GM12878 (cell line): ENCODE results near the gene SLC29A1. TPM values are rescaled to one million over a fixed set of nuclear protein-coding genes. Genes with fewer than 3 reads are reported as not detected.

Experiments used
- ATAC-seq: fragments of 200-7000 bp; cut with Tn5 transposase; 3 replicates; pipeline ENCODE4 v1.9.1; 2020; ENCODE audit warnings: mild to moderate bottlenecking, moderate library complexity
- BruUV-seq: library from RNA; stranded (reverse); fragments of 400-500 nt; replicated peaks from 2 replicates; lab custom pipeline; 2021; lab: Mats Ljungman, UMichigan
- CTCF ChIA-PET: fragments of 300-600 bp; sonication (Branson Sonifier 250); formaldehyde crosslinking; extraction: SDS; loops from one replicate; lab custom pipeline; 2021; ENCODE audit warnings: inconsistent platforms; lab: Yijun Ruan, JAX
- POLR2A ChIA-PET: fragments of 350-600 bp; formaldehyde crosslinking; extraction: SDS; loops from one replicate; lab custom pipeline; 2021; ENCODE audit warnings: inconsistent platforms; lab: Charles Lee
- RAD21 ChIA-PET: fragments of 300-600 bp; sonication (Branson Sonifier 250); formaldehyde crosslinking; loops from one replicate; lab custom pipeline; 2023; ENCODE audit warnings: antibody characterized with exemption; ENCODE audit not compliant: unreplicated experiment; lab: Charles Lee
- SMC1A ChIA-PET: fragments of 300-600 bp; sonication (Branson Sonifier 250); formaldehyde crosslinking; loops from one replicate; lab custom pipeline; 2023; ENCODE audit not compliant: unreplicated experiment, uncharacterized antibody; lab: Charles Lee
- DNase-seq: peaks from one replicate; pipeline ENCODE4 v3.0.0-alpha.2; 2011; ENCODE audit warnings: low read depth, low spot score
- FAIRE-seq: peaks from 3 replicates; lab custom pipeline; 2011; peaks lifted over from hg19 to GRCh38; lab: Jason Lieb, UNC
- H2AFZ ChIP-seq: 2 replicates; pipeline ENCODE4 v1.6.0; 2011; ENCODE audit warnings: low read depth, low read length, control low read depth; ENCODE audit not compliant: control insufficient read depth
- H3K27ac ChIP-seq: 2 replicates; pipeline ENCODE4 v1.5.1; 2011; ENCODE audit warnings: control low read depth; ENCODE audit not compliant: control insufficient read depth, insufficient read depth
- H3K27me3 ChIP-seq, 2 experiments: replicated peaks in 1 of 2; 2 replicates each; pipeline versions ENCODE4 v1.6.0 to v1.6.1; 2011; ENCODE audit warnings: low read length in 1 of 2; ENCODE audit not compliant: control insufficient read depth in 2 of 2, insufficient read depth in 2 of 2
- H3K36me3 ChIP-seq, 2 experiments: 2 replicates each; pipeline ENCODE4 v1.5.1; 2011; ENCODE audit warnings: low read length in 1 of 2; ENCODE audit not compliant: control insufficient read depth in 2 of 2, insufficient read depth in 2 of 2
- H3K4me1 ChIP-seq: 2 replicates; pipeline ENCODE4 v1.6.1; 2011; ENCODE audit warnings: mild to moderate bottlenecking, low read length, moderate library complexity, mixed read lengths; ENCODE audit not compliant: control insufficient read depth, insufficient read depth
- H3K4me2 ChIP-seq: 2 replicates; pipeline ENCODE4 v1.6.0; 2011; ENCODE audit warnings: control low read depth; ENCODE audit not compliant: control insufficient read depth, insufficient read depth
- H3K4me3 ChIP-seq: fragments of 200-600 bp; sonication (generic); 2 replicates; pipeline ENCODE4 v1.5.1; 2016
- H3K79me2 ChIP-seq: 2 replicates; pipeline ENCODE4 v1.6.0; 2011; ENCODE audit warnings: low read length; ENCODE audit not compliant: control insufficient read depth, insufficient read depth
- H3K9ac ChIP-seq: 2 replicates; pipeline ENCODE4 v1.8.0; 2011; ENCODE audit warnings: low read length, control low read depth, mixed read lengths; ENCODE audit not compliant: control insufficient read depth, insufficient read depth
- H3K9me3 ChIP-seq: replicated peaks from 3 replicates; pipeline ENCODE4 v1.5.1; 2011; ENCODE audit warnings: mild to moderate bottlenecking, low read length; ENCODE audit not compliant: control insufficient read depth, insufficient read depth
- H4K20me1 ChIP-seq: 2 replicates; pipeline ENCODE4 v1.6.0; 2011; ENCODE audit not compliant: control insufficient read depth, insufficient read depth
- ATF7 ChIP-seq: fragments of 450-650 bp; IDR thresholded peaks from 2 replicates; pipeline ENCODE4 v1.6.1; 2016; ENCODE audit warnings: low read depth, mild to moderate bottlenecking
- WGBS: methylation state at CpG from one replicate; pipeline ENCODE4 v1.1.6; 2016; ENCODE audit warnings: low lambda C conversion rate; ENCODE audit not compliant: insufficient replicate concordance, insufficient coverage; ENCODE audit errors: missing lambda C conversion rate; 5-methylcytosine and 5-hydroxymethylcytosine counted together
- in situ Hi-C: fragments of 300-500 bp; cut with MboI; formaldehyde crosslinking; loops from 9 replicates; pipeline ENCODE4 v1.14.3; 2018; ENCODE audit warnings: mixed read lengths
- intact Hi-C: fragments of 100-400 bp; cut with micrococcal nuclease; formaldehyde crosslinking; loops from one replicate; pipeline ENCODE4 v1.14.2; 2022; ENCODE audit not compliant: unreplicated experiment
- polyA plus RNA-seq, 11 experiments: library from polyadenylated mRNA; depleted of rRNA in 4 of 11; unstranded in 6 of 11; stranded (reverse) in 5 of 11; fragments of >200 nt; fragmentation: Nextera tagmentation in 4 of 11; fragmentation: Illumina TruSeq in 1 of 11; extraction: Ambion mirVana in 4 of 11; extraction: Trizol in 1 of 11; gene quantifications; 1 replicate in 1 of 11; 2 replicates in 10 of 11; pipeline versions ENCODE4 v1.2.1 to v1.2.3, GENCODE V29; 2011 to 2016; ENCODE audit warnings: inconsistent platforms in 2 of 11, missing spikeins in 2 of 11, low read depth in 1 of 11
- total RNA-seq, 4 experiments: library from RNA; depleted of rRNA in 3 of 4; stranded (reverse); fragments of >200 nt in 3 of 4; fragmentation: Illumina TruSeq in 1 of 4; extraction: Trizol in 1 of 4; gene quantifications; 2 replicates each; pipeline versions ENCODE4 v1.2.1 to v1.2.3, GENCODE V29; 2013 to 2021
- TF ChIP-seq, protein P1 (sequence below): fragments of 450-650 bp; IDR thresholded peaks from 2 replicates; pipeline ENCODE4 v1.6.1; 2016; ENCODE audit warnings: mild to moderate bottlenecking

SLC29A1 gene
- total and polyA plus RNA-seq, 10 of the 15 experiments (the other 5 are each of a cell fraction or from before 2014, with no cell fraction given), result 10.0 to 132 (median 93.4) TPM

DNA sequence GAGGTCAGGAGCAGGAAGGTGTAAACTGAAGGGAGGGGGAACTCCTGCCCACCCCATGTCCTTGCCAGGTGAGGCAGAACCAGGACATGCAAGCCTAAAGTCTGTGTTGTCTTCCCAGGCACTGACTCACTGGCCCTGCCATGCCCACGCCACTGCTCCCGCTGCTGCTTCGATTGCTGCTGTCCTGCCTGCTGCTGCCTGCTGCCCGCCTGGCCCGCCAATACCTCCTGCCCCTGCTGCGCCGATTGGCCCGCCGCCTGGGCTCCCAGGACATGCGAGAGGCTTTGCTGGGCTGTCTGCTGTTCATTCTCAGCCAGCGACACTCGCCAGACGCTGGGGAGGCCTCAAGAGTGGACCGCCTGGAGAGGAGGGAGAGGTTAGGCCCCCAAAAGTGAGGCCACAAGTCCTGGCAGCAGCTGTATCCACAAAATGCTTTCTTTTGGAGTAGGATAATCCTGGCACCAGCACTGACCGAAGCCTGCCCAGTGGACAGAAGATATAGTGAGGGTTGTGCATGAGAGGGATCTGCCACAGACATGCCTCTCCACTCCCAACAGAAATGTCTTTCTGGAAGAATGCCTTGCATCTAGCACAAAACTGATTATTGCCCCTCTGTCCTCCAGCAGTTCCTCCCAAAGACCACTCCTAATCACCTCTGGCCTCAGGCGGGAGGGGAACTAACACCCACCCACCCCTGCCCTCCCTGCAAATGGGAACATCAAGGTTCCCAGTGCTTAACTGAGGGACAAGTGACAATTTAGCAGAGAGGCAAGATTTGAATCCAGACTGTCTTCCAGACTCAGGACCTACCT lies 5.9 kb upstream of the SLC29A1 start:
- H3K27me3 ChIP-seq, result no peaks in the 10 kb centered on the region
- TF ChIP-seq ATF7, result no peak
- TF ChIP-seq, protein P1, sequence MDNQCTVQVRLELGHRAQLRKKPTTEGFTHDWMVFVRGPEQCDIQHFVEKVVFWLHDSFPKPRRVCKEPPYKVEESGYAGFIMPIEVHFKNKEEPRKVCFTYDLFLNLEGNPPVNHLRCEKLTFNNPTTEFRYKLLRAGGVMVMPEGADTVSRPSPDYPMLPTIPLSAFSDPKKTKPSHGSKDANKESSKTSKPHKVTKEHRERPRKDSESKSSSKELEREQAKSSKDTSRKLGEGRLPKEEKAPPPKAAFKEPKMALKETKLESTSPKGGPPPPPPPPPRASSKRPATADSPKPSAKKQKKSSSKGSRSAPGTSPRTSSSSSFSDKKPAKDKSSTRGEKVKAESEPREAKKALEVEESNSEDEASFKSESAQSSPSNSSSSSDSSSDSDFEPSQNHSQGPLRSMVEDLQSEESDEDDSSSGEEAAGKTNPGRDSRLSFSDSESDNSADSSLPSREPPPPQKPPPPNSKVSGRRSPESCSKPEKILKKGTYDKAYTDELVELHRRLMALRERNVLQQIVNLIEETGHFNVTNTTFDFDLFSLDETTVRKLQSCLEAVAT, result 0 out of 2 replicates have a peak, but pooled peaks have one; percentile 27
- H3K27ac ChIP-seq, result no peak overlapping the region; the same call in 1 of the 2 replicates
- H3K36me3 ChIP-seq, result no peaks in the 10 kb centered on the region
- peak overlapping the region; percentile 78; the same call in 1 of the 2 replicates for H3K4me2 ChIP-seq
- H3K9ac ChIP-seq, result no peak overlapping the region
- peaks cover 27% of the 10 kb centered on the region for H3K4me1 ChIP-seq
- no peak overlapping the region for H3K4me3 ChIP-seq
- H3K79me2 ChIP-seq, result no peaks in the 10 kb centered on the region
- 95% methylated on average over 14 of the region's 16 CpGs for WGBS
- POLR2A ChIA-PET, result interaction anchor here (1.1 to 7.0 kb wide), 4 partner anchors 28 to 45 kb away, joined by 4 to 63 read pairs (median 11); partner anchors contain the start of gene HSP90AB1
- SMC1A ChIA-PET, result interaction anchor here (0.9 to 1.1 kb wide), 2 partner anchors 18 to 51 kb away, joined by 3 read pairs; no protein-coding TSS in a partner anchor
- no TSS peak for BruUV-seq
- in situ Hi-C loops (no loop called here), intact Hi-C loops (loop anchor here (2.0 kb wide), 1 partner anchor 41 kb away; no protein-coding TSS in a partner anchor)
- CTCF ChIA-PET, result interaction anchor here (0.8 to 4.2 kb wide), 4 partner anchors 18 to 95 kb away, joined by 3 to 22 read pairs (median 4); partner anchors contain the start of genes AARS2 and HSP90AB1
- RAD21 ChIA-PET, result interaction anchor here (1.3 to 3.1 kb wide), 3 partner anchors 29 to 217 kb away, joined by 3 to 14 read pairs (median 12); partner anchors contain the start of gene HSP90AB1
- FAIRE-seq (no peak), ATAC-seq (no peak), DNase-seq (no peak)
- H3K9me3 ChIP-seq, result no peaks in the 10 kb centered on the region
- no peak overlapping the region for H2AFZ ChIP-seq
- no peaks in the 10 kb centered on the region for H4K20me1 ChIP-seq
